GM08714 (cell line): Measurements from ENCODE around the gene CCDC110.

ENCODE experiments used
- H3K4me3 ChIP-seq: fragments of 200-500 bp; sonication (Bioruptor generic); 2 replicates; pipeline ENCODE4 v1.5.1; 2014; ENCODE audit warnings: mild to moderate bottlenecking, low read length, inconsistent platforms
- ZNF274 ChIP-seq: IDR thresholded peaks from 2 replicates; pipeline ENCODE4 v1.6.1; 2012; ENCODE audit warnings: mild to moderate bottlenecking, low read depth, low read length

Gene CCDC110

DNA sequence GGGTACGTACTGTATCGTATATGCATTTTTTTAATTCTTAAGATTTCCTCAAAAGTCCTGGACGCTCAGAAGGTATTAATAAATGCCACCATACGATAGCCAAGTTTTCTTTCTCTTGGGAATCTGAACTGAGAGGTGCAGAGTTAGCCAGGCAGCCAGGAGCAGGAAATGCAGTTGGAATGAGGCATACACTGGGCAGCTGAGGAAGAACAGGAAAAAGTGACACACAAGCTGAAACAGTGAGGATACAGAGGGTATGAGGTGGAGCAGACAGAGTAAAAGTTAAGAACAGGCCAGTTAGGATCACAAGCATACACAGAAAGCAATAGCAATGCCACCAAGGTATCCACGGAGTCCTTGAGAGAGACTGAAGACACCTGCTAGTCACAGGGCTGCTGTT lies 59.1 kb downstream of the CCDC110 start:
- no peak for TF ChIP-seq ZNF274
- no peak overlapping the region for H3K4me3 ChIP-seq

DNA sequence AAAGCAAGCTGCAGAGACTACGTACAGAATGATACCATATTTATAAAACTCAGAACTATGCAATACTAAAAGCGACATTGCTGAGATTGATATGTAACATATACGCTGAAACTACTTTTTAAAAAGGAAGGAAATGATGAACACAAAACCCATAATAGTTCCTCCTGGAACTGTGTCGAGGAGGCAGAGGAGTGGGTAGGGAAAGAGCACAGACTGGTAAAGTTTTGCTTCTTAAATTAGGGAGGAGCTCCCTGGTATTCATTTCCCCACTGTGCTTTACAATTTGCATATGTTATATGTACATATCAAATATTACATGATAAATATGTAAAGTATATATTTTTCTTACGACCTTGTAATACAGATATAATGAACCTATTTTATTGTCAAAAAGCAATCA lies 59.7 kb downstream of the CCDC110 start:
- H3K4me3 ChIP-seq = no peak overlapping the region
- no peak for TF ChIP-seq ZNF274

DNA sequence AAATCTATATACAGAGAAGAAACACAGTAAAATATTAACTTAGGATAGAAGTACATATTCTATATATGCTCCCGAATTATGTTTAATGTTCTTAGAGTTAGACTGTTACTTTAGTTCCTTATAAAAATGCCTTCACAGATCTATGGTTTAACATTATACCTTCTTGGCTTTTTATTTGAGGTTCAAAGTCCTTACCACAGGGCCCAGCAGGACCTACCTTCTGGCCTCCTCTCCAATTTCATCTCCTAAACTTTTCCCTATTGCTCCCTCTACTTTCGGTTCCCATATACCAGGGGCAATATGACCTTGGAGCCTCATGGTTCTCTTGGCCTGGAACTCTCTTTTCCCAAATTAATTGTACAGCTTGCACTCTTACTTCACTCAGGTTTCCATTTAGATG lies 63.1 kb downstream of the CCDC110 start:
- H3K4me3 ChIP-seq = no peak overlapping the region

DNA sequence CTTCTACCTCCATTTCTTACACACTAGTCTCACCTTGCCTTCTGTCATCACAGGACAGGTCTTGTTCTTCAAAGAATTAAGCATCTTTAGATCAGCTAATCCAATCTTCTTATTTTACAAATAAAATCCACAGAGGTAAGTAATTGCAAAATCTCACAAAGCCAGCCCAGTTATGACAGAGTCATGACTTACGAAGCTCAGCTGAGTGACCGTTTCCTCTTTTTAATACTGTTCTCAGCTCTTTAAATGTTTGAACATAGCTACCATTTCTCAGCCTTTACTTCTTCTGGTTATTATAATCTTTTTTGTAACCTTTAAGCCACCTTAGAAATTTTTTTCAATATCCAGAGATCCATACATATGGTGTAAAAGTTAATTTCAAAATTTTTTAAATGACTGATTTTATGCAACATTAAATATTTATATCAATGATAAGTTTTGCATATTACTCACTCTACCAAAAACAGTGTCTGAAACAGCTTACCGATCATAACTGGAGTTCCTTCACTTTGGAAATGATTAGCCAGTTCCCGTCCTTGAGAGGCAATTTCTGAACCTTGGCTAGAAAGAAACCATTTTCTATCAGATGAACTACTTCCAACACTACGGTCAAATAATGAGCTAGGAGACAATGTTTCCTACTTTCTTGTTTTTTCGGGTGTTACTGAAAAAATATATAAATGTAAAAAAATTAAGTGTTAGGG lies 66.1 kb downstream of the CCDC110 start:
- TF ChIP-seq ZNF274 = no peak
- no peak overlapping the region for H3K4me3 ChIP-seq

More for the DNA sequence above, 63.1 kb downstream of the CCDC110 start:
- no peak for TF ChIP-seq ZNF274

DNA sequence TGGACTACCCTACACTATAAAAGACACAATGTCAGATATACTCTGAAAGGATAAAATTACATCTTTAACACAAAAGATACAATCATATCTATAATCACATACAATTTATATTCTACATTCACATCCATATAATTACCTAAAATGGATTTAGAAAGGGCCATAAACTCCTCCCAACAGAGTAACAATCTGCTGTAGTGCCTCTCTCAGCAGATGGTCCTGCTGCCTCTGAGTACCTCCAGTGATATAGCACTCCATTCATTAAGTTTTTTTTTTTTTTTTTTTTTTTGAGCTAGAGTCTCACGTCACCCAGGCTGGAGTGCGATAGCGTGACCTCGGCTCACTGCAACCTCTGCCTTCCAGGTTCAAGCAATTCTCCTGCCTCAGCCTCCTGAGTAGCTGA lies 67.5 kb downstream of the CCDC110 start:
- no peak for TF ChIP-seq ZNF274
- H3K4me3 ChIP-seq = no peak overlapping the region

DNA sequence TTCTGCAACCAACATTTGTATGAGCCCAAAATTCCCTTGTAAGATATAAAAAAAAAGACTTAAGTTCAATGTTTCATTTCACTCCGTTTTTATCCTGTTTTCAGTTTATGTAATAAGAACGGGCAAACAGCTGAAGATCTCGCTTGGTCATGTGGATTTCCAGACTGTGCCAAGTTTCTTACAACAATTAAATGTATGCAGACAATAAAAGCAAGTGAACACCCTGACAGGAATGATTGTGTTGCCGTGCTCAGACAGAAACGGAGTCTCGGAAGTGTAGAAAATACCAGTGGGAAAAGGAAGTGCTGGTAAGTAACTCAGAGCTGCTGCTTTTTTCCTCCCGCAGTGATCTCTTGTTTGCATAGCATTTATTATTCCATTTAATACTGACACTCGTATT lies 72.1 kb downstream of the CCDC110 start:
- no peak overlapping the region for H3K4me3 ChIP-seq
- no peak for TF ChIP-seq ZNF274

DNA sequence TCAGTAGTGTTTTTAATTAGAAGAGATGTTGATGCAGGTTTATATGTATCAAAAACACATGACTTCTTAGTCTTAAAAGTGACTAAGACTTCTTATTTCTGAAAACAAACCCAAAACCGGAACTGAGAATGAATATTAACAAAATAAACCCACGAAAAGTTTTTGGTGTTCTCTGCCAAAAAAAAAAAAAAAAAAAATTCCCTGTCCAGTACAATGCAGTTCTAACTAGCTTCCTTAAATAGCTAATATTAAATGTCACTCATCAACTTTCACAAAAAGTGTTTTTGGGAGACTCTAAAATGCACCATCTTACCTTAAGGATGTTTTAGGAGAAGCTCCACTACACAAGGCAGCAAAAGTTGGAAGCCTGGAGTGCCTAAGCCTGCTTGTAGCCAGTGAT lies 72.9 kb downstream of the CCDC110 start:
- no peak for TF ChIP-seq ZNF274
- H3K4me3 ChIP-seq = no peak overlapping the region

DNA sequence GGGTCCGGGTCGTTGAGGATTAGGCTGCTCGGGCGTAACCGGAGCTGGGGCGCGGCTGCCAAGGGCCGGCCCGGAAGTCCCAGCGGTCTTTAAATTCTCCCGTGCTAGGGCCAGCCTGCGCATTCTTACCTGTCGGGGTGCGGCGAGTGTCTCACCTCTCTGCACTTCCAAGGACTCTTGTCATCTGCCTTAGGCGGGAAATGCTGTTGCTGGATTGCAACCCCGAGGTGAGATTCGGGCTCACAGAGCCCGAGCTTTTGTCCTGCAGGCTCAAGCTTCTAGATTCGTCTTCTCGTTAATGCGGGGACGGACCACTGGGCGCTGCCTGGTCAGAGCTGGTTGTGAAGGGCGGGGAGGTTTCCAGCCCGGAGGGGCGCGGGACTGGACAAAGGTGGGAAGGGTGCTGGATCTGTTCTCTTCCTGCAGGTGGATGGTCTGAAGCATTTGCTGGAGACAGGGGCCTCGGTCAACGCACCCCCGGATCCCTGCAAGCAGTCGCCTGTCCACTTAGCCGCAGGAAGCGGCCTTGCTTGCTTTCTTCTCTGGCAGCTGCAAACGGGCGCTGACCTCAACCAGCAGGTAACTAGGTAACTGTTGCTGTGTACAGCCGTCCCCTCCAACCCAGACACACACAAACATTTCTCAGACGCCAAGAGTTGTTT lies 74.7 kb downstream of the CCDC110 start, which contains the start of gene ANKRD37:
Gene ANKRD37 (plus strand): TSS at position 118 of the 662 bp plus-strand sequence. CDS start 83 bp downstream, at position 201.
- H3K4me3 ChIP-seq = peak within 1 kb of the TSS; percentile 71
- TF ChIP-seq ZNF274 = no peak

DNA sequence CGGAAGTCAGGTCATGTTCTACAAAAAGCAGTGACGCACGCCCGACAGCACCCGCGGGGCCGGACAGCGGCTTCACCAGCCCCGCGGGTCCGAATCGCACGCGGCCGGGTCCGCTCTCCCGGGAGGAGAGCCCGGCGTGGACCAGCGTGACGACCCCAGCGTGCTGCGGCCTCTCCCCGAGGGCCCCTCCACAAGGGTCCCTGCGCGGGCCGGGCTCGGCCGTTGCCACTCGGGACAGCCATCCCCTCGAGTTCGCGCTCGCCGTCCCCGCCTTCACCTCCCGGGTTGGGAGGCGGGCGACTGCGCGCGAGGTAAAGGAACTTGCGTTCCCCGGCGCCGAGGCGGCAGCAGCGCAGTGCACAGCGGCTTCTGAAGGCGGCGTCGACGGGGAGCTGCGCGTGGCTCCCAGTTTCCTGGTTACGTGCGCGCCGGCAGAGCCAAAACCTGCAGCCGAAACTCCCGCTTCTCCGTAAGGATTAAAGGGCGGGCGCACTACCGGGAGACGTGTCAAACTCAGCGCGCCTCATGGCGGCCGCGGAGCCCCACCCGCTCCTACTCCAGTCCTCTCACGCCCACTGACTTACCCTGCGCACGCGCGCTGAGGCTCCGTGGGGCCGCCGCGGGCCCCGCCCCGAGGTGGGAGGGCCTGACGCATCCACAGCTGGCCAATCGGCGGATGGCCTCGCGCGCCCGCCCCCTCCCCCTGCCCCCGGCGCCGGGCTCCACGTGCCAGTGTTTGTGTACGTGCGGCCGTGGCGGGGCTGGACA lies 75.4 kb downstream of the CCDC110 start:
- no peak for TF ChIP-seq ZNF274
- H3K4me3 ChIP-seq = peak overlapping the region; percentile 71

DNA sequence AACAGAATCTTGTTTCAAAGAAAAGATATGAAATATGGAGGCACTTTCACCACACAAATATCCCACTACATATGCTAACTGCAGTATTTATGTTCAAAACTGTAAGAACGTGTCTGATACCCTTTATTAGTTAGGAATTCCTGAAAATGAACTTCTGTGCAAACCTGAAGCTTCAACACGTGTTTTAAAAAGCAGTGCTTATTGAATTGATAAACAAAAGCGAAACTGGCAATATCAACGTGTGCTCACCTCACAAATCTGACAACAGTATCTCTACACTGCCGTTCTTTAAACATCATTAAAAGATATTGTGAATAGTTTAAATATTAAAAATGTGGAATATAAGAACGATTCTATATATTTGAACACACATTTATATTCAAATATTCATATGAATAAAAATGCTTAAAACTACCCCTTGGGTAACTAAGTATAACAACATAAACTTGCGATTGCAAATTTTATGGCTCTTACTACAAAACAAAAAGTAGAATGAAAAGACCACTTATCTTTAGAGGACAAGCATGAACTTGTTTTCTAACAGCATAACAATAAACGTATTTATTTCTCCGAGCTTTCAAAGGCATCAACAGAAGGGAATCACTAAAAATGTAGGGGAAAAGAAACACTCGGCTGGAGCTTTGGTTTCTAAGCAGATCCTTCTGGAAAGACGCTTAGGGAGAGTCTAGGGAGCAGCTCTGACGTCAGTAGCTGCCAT lies 76.1 kb downstream of the CCDC110 start, which contains the start of gene LRP2BP:
Gene LRP2BP (minus strand): TSS at position 687 of the 718 bp plus-strand sequence. CDS start 17,738 bp downstream, outside the sequence.
- no peak for TF ChIP-seq ZNF274
- H3K4me3 ChIP-seq = peak within 1 kb of the TSS; percentile 71
